Astrocyte (in vitro differentiated cells and primary cell): ENCODE measurements around the gene NTM. TPM values are rescaled to one million over a fixed set of nuclear protein-coding genes. Genes with fewer than 3 reads are reported as not detected.
A peak's percentile ranks its signal among the peaks of the same experiment; 100 is the strongest.

Experiments
- DNase-seq: peaks from one replicate; pipeline ENCODE4 v3.0.0-alpha.2; 2010; ENCODE audit warnings: low read depth
- FAIRE-seq: peaks from 2 replicates; lab custom pipeline; 2011; peaks lifted over from hg19 to GRCh38; lab: Jason Lieb, UNC
- H2AFZ ChIP-seq: 2 replicates; pipeline ENCODE4 v1.6.0; 2012; ENCODE audit warnings: low read depth, low read length, inconsistent platforms
- H3K27ac ChIP-seq: 2 replicates; pipeline ENCODE4 v1.5.1; 2011; ENCODE audit warnings: low read depth, low read length, inconsistent platforms
- H3K27me3 ChIP-seq: 2 replicates; pipeline ENCODE4 v1.6.0; 2011; ENCODE audit warnings: low read length, inconsistent platforms; ENCODE audit not compliant: insufficient read depth
- H3K36me3 ChIP-seq: 2 replicates; pipeline ENCODE4 v1.5.1; 2011; ENCODE audit warnings: low read length, inconsistent platforms; ENCODE audit not compliant: insufficient read depth
- H3K4me1 ChIP-seq: 2 replicates; pipeline ENCODE4 v1.5.1; 2011; ENCODE audit warnings: low read length, inconsistent platforms; ENCODE audit not compliant: insufficient read depth
- H3K4me2 ChIP-seq: 2 replicates; pipeline ENCODE4 v1.6.0; 2012; ENCODE audit warnings: low read length, inconsistent platforms
- H3K4me3 ChIP-seq: 2 replicates; pipeline ENCODE4 v1.5.1; 2011; ENCODE audit warnings: low read depth, mild to moderate bottlenecking, low read length, inconsistent platforms; ENCODE audit not compliant: insufficient read depth
- H3K79me2 ChIP-seq: 2 replicates; pipeline ENCODE4 v1.6.0; 2012; ENCODE audit warnings: mild to moderate bottlenecking, low read length, inconsistent platforms; ENCODE audit not compliant: insufficient read depth
- H3K9ac ChIP-seq: 2 replicates; pipeline ENCODE4 v1.6.0; 2012; ENCODE audit warnings: mild to moderate bottlenecking, low read length, inconsistent platforms
- H3K9me3 ChIP-seq: 2 replicates; pipeline ENCODE4 v1.5.1; 2012; ENCODE audit warnings: low read depth, mild to moderate bottlenecking, low read length, inconsistent platforms; ENCODE audit not compliant: insufficient read depth
- H4K20me1 ChIP-seq: 2 replicates; pipeline ENCODE4 v1.6.0; 2012; ENCODE audit warnings: low read length, inconsistent platforms; ENCODE audit not compliant: insufficient read depth
- H3K27ac Mint-ChIP-seq: one replicate; pipeline ENCODE4 v1.8.0; 2021; ENCODE audit warnings: mild to moderate bottlenecking, mixed read lengths; ENCODE audit not compliant: unreplicated experiment
- H3K27me3 Mint-ChIP-seq: one replicate; pipeline ENCODE4 v1.8.0; 2021; ENCODE audit warnings: low read depth, mixed read lengths; ENCODE audit not compliant: unreplicated experiment
- H3K36me3 Mint-ChIP-seq: one replicate; pipeline ENCODE4 v1.8.0; 2021; ENCODE audit warnings: low read depth, mixed read lengths; ENCODE audit not compliant: unreplicated experiment
- H3K4me1 Mint-ChIP-seq: one replicate; pipeline ENCODE4 v1.8.0; 2021; ENCODE audit warnings: low read depth, mixed read lengths; ENCODE audit not compliant: unreplicated experiment
- H3K4me3 Mint-ChIP-seq: one replicate; pipeline ENCODE4 v1.8.0; 2021; ENCODE audit warnings: mild to moderate bottlenecking, moderate library complexity, mixed read lengths; ENCODE audit not compliant: unreplicated experiment
- H3K9me3 Mint-ChIP-seq: one replicate; pipeline ENCODE4 v1.8.0; 2021; ENCODE audit warnings: mild to moderate bottlenecking, mixed read lengths; ENCODE audit not compliant: unreplicated experiment
- CTCF ChIP-seq: IDR thresholded peaks from 2 replicates; pipeline ENCODE4 v1.5.1; 2011; ENCODE audit warnings: low read depth, mild to moderate bottlenecking, inconsistent platforms, low read length, moderate library complexity; ENCODE audit not compliant: insufficient read depth
- EZH2 ChIP-seq: IDR thresholded peaks from 2 replicates; pipeline ENCODE4 v1.6.1; 2012; ENCODE audit warnings: mild to moderate bottlenecking, low read length, inconsistent platforms; ENCODE audit not compliant: insufficient read depth
- total RNA-seq: library from RNA; stranded (reverse); gene quantifications from 2 replicates; pipeline ENCODE4 v1.2.1, GENCODE V29; 2021

NTM gene
- total RNA-seq, 1 donor from 2014 or later, result 98.2 TPM

GRCh38 chr11:131463649-131464425 is 93.4 kb downstream of the NTM start:
- Mint-ChIP-seq H3K27me3 (peaks cover 16% of the 10 kb centered on the region), H3K36me3 (no peaks in the 10 kb centered on the region), H3K4me3 (no peak overlapping the region), H3K27ac (no peak overlapping the region), H3K9me3 (no peaks in the 10 kb centered on the region), H3K4me1 (peaks cover 17% of the 10 kb centered on the region)
- no peaks in the 10 kb centered on the region for H3K79me2 ChIP-seq
- H2AFZ ChIP-seq, result peak overlapping the region; percentile 41
- no peaks in the 10 kb centered on the region for H4K20me1 ChIP-seq
- H3K4me3 ChIP-seq, result no peak overlapping the region
- DNase-seq (no peak), FAIRE-seq (no peak)
- H3K9me3 ChIP-seq, result no peaks in the 10 kb centered on the region
- H3K27me3 ChIP-seq, result peaks cover 9% of the 10 kb centered on the region
- no peak overlapping the region for H3K27ac ChIP-seq
- H3K4me2 ChIP-seq, result no peak overlapping the region
- no peaks in the 10 kb centered on the region for H3K36me3 ChIP-seq
- no peak overlapping the region for H3K9ac ChIP-seq
- no peaks in the 10 kb centered on the region for H3K4me1 ChIP-seq
- TF ChIP-seq EZH2 (no peak), CTCF (no peak)

DNA sequence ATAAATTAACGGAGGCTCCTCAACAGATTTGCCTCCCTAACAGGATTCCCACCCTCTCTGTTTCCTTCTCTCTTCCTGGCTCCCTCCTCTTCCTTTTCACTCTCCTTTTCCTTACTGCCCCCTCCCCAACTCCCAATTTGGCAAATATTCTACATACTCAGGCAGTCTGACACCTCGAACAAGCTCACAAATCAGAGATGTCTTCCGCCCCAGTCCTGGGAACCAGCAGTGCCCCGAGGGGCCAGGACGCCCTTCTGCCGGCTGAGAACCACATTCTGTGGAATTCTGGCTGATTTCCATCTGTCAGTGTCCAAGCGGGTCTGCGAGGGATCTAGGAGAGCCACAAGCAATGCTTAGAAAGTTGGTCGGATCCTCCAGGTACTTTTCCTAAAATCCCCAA is 94.0 kb downstream of the NTM start:
- H3K4me2 ChIP-seq, result no peak overlapping the region
- no peak overlapping the region for H3K27ac Mint-ChIP-seq
- H3K4me1 Mint-ChIP-seq, result peaks cover 17% of the 10 kb centered on the region
- H3K27me3 Mint-ChIP-seq, result peaks cover 18% of the 10 kb centered on the region
- H3K27ac ChIP-seq, result no peak overlapping the region
- H3K27me3 ChIP-seq, result peaks cover 11% of the 10 kb centered on the region
- no peaks in the 10 kb centered on the region for H4K20me1 ChIP-seq
- no peaks in the 10 kb centered on the region for H3K79me2 ChIP-seq
- TF ChIP-seq EZH2 (no peak), CTCF (no peak)
- H2AFZ ChIP-seq, result no peak overlapping the region
- no peaks in the 10 kb centered on the region for H3K9me3 Mint-ChIP-seq
- no peaks in the 10 kb centered on the region for H3K9me3 ChIP-seq
- H3K36me3 ChIP-seq, result no peaks in the 10 kb centered on the region
- no peak overlapping the region for H3K9ac ChIP-seq
- DNase-seq (no peak), FAIRE-seq (no peak)
- H3K4me3 Mint-ChIP-seq, result no peak overlapping the region
- no peaks in the 10 kb centered on the region for H3K4me1 ChIP-seq
- H3K4me3 ChIP-seq, result no peak overlapping the region
- H3K36me3 Mint-ChIP-seq, result no peaks in the 10 kb centered on the region

GRCh38 chr11:131465039-131465438 is 94.6 kb downstream of the NTM start:
- peaks cover 17% of the 10 kb centered on the region for H3K27me3 ChIP-seq
- no peaks in the 10 kb centered on the region for H3K36me3 Mint-ChIP-seq
- no peak overlapping the region for H3K27ac Mint-ChIP-seq
- no peak overlapping the region for H3K4me3 Mint-ChIP-seq
- H3K9me3 ChIP-seq, result no peaks in the 10 kb centered on the region
- DNase-seq (no peak), FAIRE-seq (no peak)
- no peaks in the 10 kb centered on the region for H3K4me1 ChIP-seq
- H3K27me3 Mint-ChIP-seq, result peaks cover 21% of the 10 kb centered on the region
- H3K4me2 ChIP-seq, result no peak overlapping the region
- no peak overlapping the region for H3K9ac ChIP-seq
- H3K36me3 ChIP-seq, result no peaks in the 10 kb centered on the region
- TF ChIP-seq EZH2 (no peak), CTCF (no peak)
- no peak overlapping the region for H2AFZ ChIP-seq
- no peaks in the 10 kb centered on the region for H3K9me3 Mint-ChIP-seq
- no peak overlapping the region for H3K4me3 ChIP-seq
- H3K79me2 ChIP-seq, result no peaks in the 10 kb centered on the region
- peaks cover 17% of the 10 kb centered on the region for H3K4me1 Mint-ChIP-seq
- H3K27ac ChIP-seq, result no peak overlapping the region
- no peaks in the 10 kb centered on the region for H4K20me1 ChIP-seq
